Measurements from ENCODE around the gene SLC12A5.
"Not testable (repeated sequence)": the region's sequence is repeated elsewhere in the genome, so short reads cannot be mapped to it uniquely, and the experiment has no call there.

Gene SLC12A5

GRCh38 chr20:46028772-46029371, at the start of gene SLC12A5:
SLC12A5 (plus strand) TSS chr20:46029215; CDS start chr20:46029345, 130 bp downstream.
- DNase-seq (ENCODE audit: low spot score): no peak

GRCh38 chr20:45981261-45981660, 47.8 kb upstream of the SLC12A5 start:
- DNase-seq (ENCODE audit: low spot score): no peak

GRCh38 chr20:45983279-45983743, 45.7 kb upstream of the SLC12A5 start:
- DNase-seq (ENCODE audit: low spot score): no peak

- no peak for DNase-seq (ENCODE audit: low spot score)
Measured at GRCh38 chr20:45985573-45985972, 43.4 kb upstream of the SLC12A5 start.

GRCh38 chr20:45987108-45987780, 41.8 kb upstream of the SLC12A5 start:
- DNase-seq (ENCODE audit: low spot score): peak; percentile 92

- DNase-seq (ENCODE audit: low spot score): not testable (repeated sequence)
Measured at GRCh38 chr20:45988830-45989229, 40.2 kb upstream of the SLC12A5 start.

- DNase-seq (ENCODE audit: low spot score): no peak
Measured at GRCh38 chr20:45991616-45992015, 37.4 kb upstream of the SLC12A5 start.

- peak; percentile 69 for DNase-seq (ENCODE audit: low spot score)
Measured at GRCh38 chr20:45993197-45993951, 35.6 kb upstream of the SLC12A5 start.

- DNase-seq (ENCODE audit: low spot score): no peak
Measured at GRCh38 chr20:45994761-45995493, 34.1 kb upstream of the SLC12A5 start.

- not testable (repeated sequence) for DNase-seq (ENCODE audit: low spot score)
Measured at GRCh38 chr20:45995495-45996097, 33.4 kb upstream of the SLC12A5 start.

- no peak for DNase-seq (ENCODE audit: low spot score)
Measured at GRCh38 chr20:45997187-45997586, 31.8 kb upstream of the SLC12A5 start.

- DNase-seq (ENCODE audit: low spot score): no peak
Measured at GRCh38 chr20:45998337-45998736, 30.7 kb upstream of the SLC12A5 start.

- DNase-seq (ENCODE audit: low spot score): no peak
Measured at GRCh38 chr20:45998761-45999160, 30.3 kb upstream of the SLC12A5 start.

- no peak for DNase-seq (ENCODE audit: low spot score)
Measured at GRCh38 chr20:45999557-46000261, 29.3 kb upstream of the SLC12A5 start.

GRCh38 chr20:46000262-46000996, 28.6 kb upstream of the SLC12A5 start:
- no peak for DNase-seq (ENCODE audit: low spot score)

- no peak for DNase-seq (ENCODE audit: low spot score)
Measured at GRCh38 chr20:46001498-46001897, 27.5 kb upstream of the SLC12A5 start.

- no peak for DNase-seq (ENCODE audit: low spot score)
Measured at GRCh38 chr20:46002008-46002407, 27.0 kb upstream of the SLC12A5 start.

- DNase-seq (ENCODE audit: low spot score): no peak
Measured at GRCh38 chr20:46004187-46004586, 24.8 kb upstream of the SLC12A5 start.

- peak; percentile 49 for DNase-seq (ENCODE audit: low spot score)
Measured at GRCh38 chr20:46004889-46005473, 24.0 kb upstream of the SLC12A5 start.

Data from iPS-NIHi11 (cell line).